Fibroblast of mammary gland (primary cell): ENCODE results near the gene PLEKHG5.

Experiments used
- DNase-seq: peaks from one replicate; pipeline ENCODE4 v3.0.0-alpha.2; 2010; ENCODE audit warnings: low read depth
- H3K4me3 ChIP-seq: 2 replicates; pipeline ENCODE4 v1.5.1; 2011; ENCODE audit warnings: low read depth, mild to moderate bottlenecking, low read length, moderate library complexity; ENCODE audit not compliant: control insufficient read depth
- CTCF ChIP-seq: conservative IDR thresholded peaks from 2 replicates; pipeline ENCODE4 v1.5.1; 2011; ENCODE audit warnings: low read depth, low read length, inconsistent platforms; ENCODE audit not compliant: control insufficient read depth, insufficient read depth

PLEKHG5 gene

GRCh38 chr1:6420454-6421042, 70.9 kb downstream of the PLEKHG5 start:
- H3K4me3 ChIP-seq, result no peak overlapping the region
- no peak for TF ChIP-seq CTCF
- DNase-seq, result no peak

- TF ChIP-seq CTCF, result no peak
- H3K4me3 ChIP-seq, result no peak within 1 kb of the TSS
- no peak for DNase-seq
Observed at GRCh38 chr1:6419804-6420453, 71.5 kb downstream of the PLEKHG5 start, which contains the start of gene HES2. Gene HES2, minus strand, starts transcription at chr1:6419919. Its CDS starts 99 bp downstream, at chr1:6419820.

GRCh38 chr1:6419397-6419803, 72.1 kb downstream of the PLEKHG5 start:
- DNase-seq, result no peak
- H3K4me3 ChIP-seq, result no peak overlapping the region
- no peak for TF ChIP-seq CTCF

GRCh38 chr1:6418668-6419396, 72.6 kb downstream of the PLEKHG5 start:
- no peak for TF ChIP-seq CTCF
- no peak for DNase-seq
- no peak overlapping the region for H3K4me3 ChIP-seq

GRCh38 chr1:6417961-6418667, 73.4 kb downstream of the PLEKHG5 start:
- TF ChIP-seq CTCF, result no peak
- DNase-seq, result no peak
- H3K4me3 ChIP-seq, result no peak overlapping the region
